ENCODE results near the gene WDR70.
"Not testable (repeated sequence)": the region's sequence is repeated elsewhere in the genome, so short reads cannot be mapped to it uniquely, and the experiment has no call there.

DNA sequence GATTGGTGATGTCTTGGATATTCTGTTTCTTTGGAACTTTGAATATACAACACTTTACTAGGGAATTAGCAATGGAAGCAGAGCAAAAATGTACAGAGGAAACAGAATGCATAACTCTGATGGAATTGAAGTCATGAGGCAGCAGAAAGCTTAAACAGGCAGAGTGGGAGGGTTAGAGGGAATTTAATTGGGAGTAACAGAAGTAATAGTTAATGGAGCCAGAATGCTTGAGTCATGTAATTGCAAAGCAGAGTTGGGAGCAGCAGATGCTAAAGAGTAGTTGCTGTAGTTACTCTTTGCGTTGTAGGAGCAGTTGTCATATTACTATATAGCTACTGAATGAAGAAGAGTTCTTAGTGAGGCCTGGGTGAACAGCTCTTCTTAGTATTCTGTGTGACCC, 90.3 kb downstream of the WDR70 start:
- TF ChIP-seq, protein P1, sequence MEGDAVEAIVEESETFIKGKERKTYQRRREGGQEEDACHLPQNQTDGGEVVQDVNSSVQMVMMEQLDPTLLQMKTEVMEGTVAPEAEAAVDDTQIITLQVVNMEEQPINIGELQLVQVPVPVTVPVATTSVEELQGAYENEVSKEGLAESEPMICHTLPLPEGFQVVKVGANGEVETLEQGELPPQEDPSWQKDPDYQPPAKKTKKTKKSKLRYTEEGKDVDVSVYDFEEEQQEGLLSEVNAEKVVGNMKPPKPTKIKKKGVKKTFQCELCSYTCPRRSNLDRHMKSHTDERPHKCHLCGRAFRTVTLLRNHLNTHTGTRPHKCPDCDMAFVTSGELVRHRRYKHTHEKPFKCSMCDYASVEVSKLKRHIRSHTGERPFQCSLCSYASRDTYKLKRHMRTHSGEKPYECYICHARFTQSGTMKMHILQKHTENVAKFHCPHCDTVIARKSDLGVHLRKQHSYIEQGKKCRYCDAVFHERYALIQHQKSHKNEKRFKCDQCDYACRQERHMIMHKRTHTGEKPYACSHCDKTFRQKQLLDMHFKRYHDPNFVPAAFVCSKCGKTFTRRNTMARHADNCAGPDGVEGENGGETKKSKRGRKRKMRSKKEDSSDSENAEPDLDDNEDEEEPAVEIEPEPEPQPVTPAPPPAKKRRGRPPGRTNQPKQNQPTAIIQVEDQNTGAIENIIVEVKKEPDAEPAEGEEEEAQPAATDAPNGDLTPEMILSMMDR (conservative IDR thresholded peaks at IDR 0.05; ENCODE audit: low read depth, low read length), result not testable (repeated sequence)
- TF ChIP-seq EZH2 (IDR thresholded peaks at IDR 0.05; ENCODE audit: borderline replicate concordance, low read depth, low read length, poor library complexity, severe bottlenecking), result not testable (repeated sequence)
